Mammary epithelial cell (primary cell): Measurements from ENCODE around the gene DNAH14.

Experiments used
- EZH2 ChIP-seq: IDR thresholded peaks from 2 replicates; pipeline ENCODE4 v1.6.1; 2012; ENCODE audit warnings: low read length, inconsistent platforms, borderline replicate concordance
- TF ChIP-seq, protein P1 (sequence below), 2 donors: IDR thresholded peaks in 1 of 2; conservative IDR thresholded peaks in 1 of 2; 2 replicates each; pipeline ENCODE4 v1.5.1; 2011 to 2012; ENCODE audit warnings: inconsistent platforms in 2 of 2, low read length in 2 of 2, mild to moderate bottlenecking in 2 of 2, control low read depth in 1 of 2, low read depth in 1 of 2; ENCODE audit not compliant: insufficient read depth in 1 of 2; ENCODE audit errors: extremely low read depth in 1 of 2

DNA sequence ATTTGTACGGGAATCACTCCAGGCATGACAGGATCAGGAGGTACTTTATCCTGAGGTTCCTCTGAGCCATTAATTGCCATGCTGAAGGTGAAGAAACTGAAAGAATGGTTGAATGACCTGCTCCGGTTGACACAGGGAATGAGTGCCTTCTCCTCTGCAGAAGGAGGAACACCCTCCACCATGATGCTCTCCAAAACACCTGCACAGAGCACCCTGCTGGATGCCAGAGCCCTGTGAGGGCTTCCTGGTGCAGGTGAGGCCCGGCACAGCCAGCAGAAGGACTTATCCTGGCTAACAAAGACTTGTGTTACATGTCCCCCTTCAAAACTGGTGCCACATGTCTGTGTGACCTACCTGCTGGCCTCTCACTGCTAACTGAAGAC, 512.6 kb downstream of the DNAH14 start:
- TF ChIP-seq, protein P1, sequence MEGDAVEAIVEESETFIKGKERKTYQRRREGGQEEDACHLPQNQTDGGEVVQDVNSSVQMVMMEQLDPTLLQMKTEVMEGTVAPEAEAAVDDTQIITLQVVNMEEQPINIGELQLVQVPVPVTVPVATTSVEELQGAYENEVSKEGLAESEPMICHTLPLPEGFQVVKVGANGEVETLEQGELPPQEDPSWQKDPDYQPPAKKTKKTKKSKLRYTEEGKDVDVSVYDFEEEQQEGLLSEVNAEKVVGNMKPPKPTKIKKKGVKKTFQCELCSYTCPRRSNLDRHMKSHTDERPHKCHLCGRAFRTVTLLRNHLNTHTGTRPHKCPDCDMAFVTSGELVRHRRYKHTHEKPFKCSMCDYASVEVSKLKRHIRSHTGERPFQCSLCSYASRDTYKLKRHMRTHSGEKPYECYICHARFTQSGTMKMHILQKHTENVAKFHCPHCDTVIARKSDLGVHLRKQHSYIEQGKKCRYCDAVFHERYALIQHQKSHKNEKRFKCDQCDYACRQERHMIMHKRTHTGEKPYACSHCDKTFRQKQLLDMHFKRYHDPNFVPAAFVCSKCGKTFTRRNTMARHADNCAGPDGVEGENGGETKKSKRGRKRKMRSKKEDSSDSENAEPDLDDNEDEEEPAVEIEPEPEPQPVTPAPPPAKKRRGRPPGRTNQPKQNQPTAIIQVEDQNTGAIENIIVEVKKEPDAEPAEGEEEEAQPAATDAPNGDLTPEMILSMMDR (conservative IDR thresholded peaks at IDR 0.05 in 1 of 2, IDR thresholded peaks at IDR 0.05 in 1 of 2; ENCODE audit: extremely low read depth in 1 of 2, insufficient read depth in 1 of 2, low read depth in 1 of 2, low read length in 2 of 2) = no peak
- TF ChIP-seq EZH2 = no peak
